Large intestine (tissue), 3 donors: ENCODE results near the gene SH2B2. TPM values are rescaled to one million over a fixed set of nuclear protein-coding genes. Genes with fewer than 3 reads are reported as not detected.
"Not testable (repeated sequence)": the region's sequence is repeated elsewhere in the genome, so short reads cannot be mapped to it uniquely, and the experiment has no call there.

Experiments used
- DNase-seq, 2 donors: peaks; one replicate each; pipeline versions ENCODE4 v3.0.0 to v3.0.0-alpha.2; 2013
- H3K27ac ChIP-seq: one replicate; pipeline ENCODE4 v1.5.1; 2013; ENCODE audit warnings: low read length
- H3K27me3 ChIP-seq: 2 replicates; pipeline ENCODE4 v1.6.1; 2013; ENCODE audit warnings: low read length; ENCODE audit not compliant: control insufficient read depth, insufficient read depth
- H3K36me3 ChIP-seq: 2 replicates; pipeline ENCODE4 v1.6.1; 2013; ENCODE audit warnings: low read length; ENCODE audit not compliant: control insufficient read depth, insufficient read depth
- H3K4me1 ChIP-seq: one replicate; pipeline ENCODE4 v1.6.1; 2013; ENCODE audit warnings: low read length; ENCODE audit not compliant: control insufficient read depth, insufficient read depth
- H3K4me3 ChIP-seq: one replicate; pipeline ENCODE4 v1.5.1; 2013; ENCODE audit warnings: low read length
- H3K9me3 ChIP-seq: one replicate; pipeline ENCODE4 v1.6.1; 2013; ENCODE audit warnings: mild to moderate bottlenecking, low read depth, low read length, moderate library complexity; ENCODE audit not compliant: control insufficient read depth
- WGBS: methylation state at CpG from one replicate; pipeline ENCODE4 v1.1.5; 2013; ENCODE audit warnings: low lambda C conversion rate; ENCODE audit not compliant: insufficient coverage; 5-methylcytosine and 5-hydroxymethylcytosine counted together
- polyA plus RNA-seq: library from polyadenylated mRNA; unstranded; fragments of 120-200 nt; gene quantifications from one replicate; pipeline ENCODE4 v1.2.1, GENCODE V29; 2013

The SH2B2 gene
- polyA plus RNA-seq, 1 donor = 1.6 TPM

- not testable (repeated sequence) for H3K36me3 ChIP-seq, H3K4me3 ChIP-seq, H3K4me1 ChIP-seq, H3K27ac ChIP-seq, DNase-seq, H3K27me3 ChIP-seq, H3K9me3 ChIP-seq
- WGBS = no CpG with 5 or more reads among the region's 8 CpGs
Observed at GRCh38 chr7:102337002-102337401, 50.3 kb downstream of the SH2B2 start.

DNA sequence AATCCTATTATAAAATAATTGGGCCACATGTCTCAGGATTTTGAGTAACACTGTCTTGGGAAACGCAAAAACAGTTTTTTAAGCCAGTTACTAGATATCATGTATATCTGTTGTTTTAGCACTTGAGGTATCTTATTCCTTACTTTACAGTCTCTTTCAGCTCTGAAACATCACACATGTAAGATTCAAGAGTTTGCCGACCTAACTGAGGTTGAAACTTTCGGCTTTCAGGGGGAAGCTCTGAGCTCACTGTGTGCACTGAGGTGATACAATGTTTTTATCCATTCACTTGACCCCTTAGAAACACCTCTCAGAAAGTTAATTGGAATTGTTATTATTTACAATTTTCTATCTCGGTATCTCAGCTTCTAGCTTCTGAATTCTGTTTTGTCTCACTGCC lies 50.8 kb downstream of the SH2B2 start:
- H3K36me3 ChIP-seq, H3K4me3 ChIP-seq, H3K27me3 ChIP-seq, DNase-seq, H3K4me1 ChIP-seq, H3K27ac ChIP-seq, H3K9me3 ChIP-seq: not testable (repeated sequence)
- WGBS = no CpG with 5 or more reads among the region's 4 CpGs

- not testable (repeated sequence) for DNase-seq, H3K27me3 ChIP-seq, H3K4me3 ChIP-seq, H3K27ac ChIP-seq, H3K4me1 ChIP-seq, H3K36me3 ChIP-seq, H3K9me3 ChIP-seq
- WGBS = no CpG with 5 or more reads among the region's 7 CpGs
Observed at GRCh38 chr7:102340599-102341368, 54.1 kb downstream of the SH2B2 start.

- H3K27me3 ChIP-seq, H3K4me1 ChIP-seq, H3K9me3 ChIP-seq, H3K4me3 ChIP-seq, DNase-seq, H3K36me3 ChIP-seq, H3K27ac ChIP-seq: not testable (repeated sequence)
- WGBS = no CpG with 5 or more reads among the region's 6 CpGs
Observed at GRCh38 chr7:102346983-102347382, 60.3 kb downstream of the SH2B2 start.

- not testable (repeated sequence) for DNase-seq, H3K36me3 ChIP-seq, H3K27ac ChIP-seq, H3K4me1 ChIP-seq, H3K9me3 ChIP-seq, H3K27me3 ChIP-seq, H3K4me3 ChIP-seq
- WGBS = no CpG with 5 or more reads among the region's 6 CpGs
Observed at GRCh38 chr7:102356344-102356743, 69.7 kb downstream of the SH2B2 start, which contains the start of gene SPDYE6. SPDYE6 (minus strand) TSS chr7:102356444; CDS start chr7:102356023, 421 bp downstream.

DNA sequence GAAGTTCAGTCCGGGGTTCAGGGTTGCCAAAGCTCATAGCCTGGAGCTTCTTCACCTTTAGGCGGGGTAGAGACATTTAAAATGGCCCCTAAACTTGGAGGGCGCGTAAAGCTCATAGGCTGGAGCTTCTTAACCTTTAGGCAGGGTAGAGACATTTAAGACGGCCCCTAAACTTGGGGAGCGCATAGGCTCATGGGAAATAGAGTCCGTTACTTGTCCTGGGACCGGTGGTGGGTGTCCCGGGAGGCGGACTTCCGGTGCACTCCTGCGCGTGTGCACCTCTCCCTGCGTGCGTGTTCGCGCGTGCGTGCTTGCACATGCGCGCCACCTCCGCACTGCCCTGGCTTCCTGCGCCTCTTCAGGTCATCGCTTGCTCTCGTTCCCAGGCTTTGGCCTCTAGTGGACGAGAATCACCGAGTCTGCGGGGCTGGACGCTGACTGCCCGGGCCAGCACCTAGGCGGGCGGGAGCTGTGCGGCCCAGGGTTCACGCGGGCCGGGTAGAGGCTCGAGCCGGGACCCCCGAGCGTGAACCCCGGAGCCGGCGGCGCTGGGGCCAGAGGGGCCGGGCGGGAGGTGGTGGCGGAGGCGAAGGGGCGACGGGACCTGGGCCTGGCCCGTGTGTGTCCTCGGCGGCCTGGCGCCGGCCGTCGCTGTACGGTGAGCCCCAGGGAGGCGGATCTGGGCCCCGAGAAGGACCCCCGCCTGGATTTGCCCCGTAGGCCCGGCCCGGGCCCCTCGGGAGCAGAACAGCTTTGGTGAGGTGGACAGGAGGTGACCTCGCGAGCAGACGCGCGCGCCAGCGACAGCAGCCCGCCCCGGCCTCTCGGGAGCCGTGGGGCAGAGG lies 77.1 kb downstream of the SH2B2 start:
- Histone ChIP-seq H3K4me3 (peak overlapping the region; percentile 59), H3K27ac (peak overlapping the region; percentile 63)
- DNase-seq = peak; percentile 98 to 99
- not testable (repeated sequence) for H3K27me3 ChIP-seq, H3K36me3 ChIP-seq, H3K4me1 ChIP-seq, H3K9me3 ChIP-seq
- no CpG with 5 or more reads among the region's 76 CpGs for WGBS

GRCh38 chr7:102364394-102364886 lies 77.8 kb downstream of the SH2B2 start:
- H3K4me1 ChIP-seq, H3K36me3 ChIP-seq, DNase-seq, H3K27me3 ChIP-seq, H3K9me3 ChIP-seq: not testable (repeated sequence)
- peak overlapping the region; percentile 59 for H3K4me3 ChIP-seq
- WGBS = no CpG with 5 or more reads among the region's 20 CpGs
- peak overlapping the region; percentile 63 for H3K27ac ChIP-seq

GRCh38 chr7:102365390-102365789 lies 78.7 kb downstream of the SH2B2 start:
- H3K27me3 ChIP-seq, H3K9me3 ChIP-seq, H3K4me3 ChIP-seq, H3K4me1 ChIP-seq, H3K27ac ChIP-seq, DNase-seq, H3K36me3 ChIP-seq: not testable (repeated sequence)
- no CpG with 5 or more reads among the region's 7 CpGs for WGBS

- not testable (repeated sequence) for H3K27ac ChIP-seq, H3K27me3 ChIP-seq, DNase-seq, H3K9me3 ChIP-seq, H3K36me3 ChIP-seq, H3K4me1 ChIP-seq, H3K4me3 ChIP-seq
Observed at GRCh38 chr7:102370038-102370437, 83.4 kb downstream of the SH2B2 start.
